ENCODE results near the gene CCNF. TPM values are rescaled to one million over a fixed set of nuclear protein-coding genes. Genes with fewer than 3 reads are reported as not detected.
A peak's percentile ranks its signal among the peaks of the same experiment; 100 is the strongest.

CCNF gene
- total RNA-seq, 2 experiments from 2014 or later, result 43.5 TPM

GRCh38 chr16:2472488-2472864 is 43.2 kb downstream of the CCNF start:
- peaks cover 27% of the 10 kb centered on the region for H3K4me1 Mint-ChIP-seq (ENCODE audit: low read depth)

GRCh38 chr16:2472885-2473445 is 43.7 kb downstream of the CCNF start:
- no peak for ATAC-seq
- CTCF ChIA-PET, result no interaction called here
- H3K36me3 Mint-ChIP-seq (ENCODE audit: low read depth), result no peaks in the 10 kb centered on the region
- POLR2A ChIA-PET, result interaction anchor here (1.5 to 2.2 kb wide), 2 partner anchors 12 to 318 kb away, joined by 3 to 17 read pairs; partner anchors contain the start of genes TEDC2 and TRAF7
- DNase-seq, result no peak
- H3K4me3 Mint-ChIP-seq, result peak overlapping the region; percentile 72
- H3K27me3 Mint-ChIP-seq, result peaks cover 28% of the 10 kb centered on the region
- intact Hi-C loops (cut with micrococcal nuclease), result no loop called here
- no peaks in the 10 kb centered on the region for H3K9me3 Mint-ChIP-seq
- no peak for TF ChIP-seq CTCF (IDR thresholded peaks at IDR 0.05)
- H3K27ac Mint-ChIP-seq, result peak overlapping the region; percentile 38
- peaks cover 31% of the 10 kb centered on the region for H3K4me1 Mint-ChIP-seq (ENCODE audit: low read depth)

More at GRCh38 chr16:2472488-2472864, 43.2 kb downstream of the CCNF start:
- ChIA-PET POLR2A (interaction anchor here (1.5 to 2.2 kb wide), 2 partner anchors 12 to 317 kb away, joined by 3 to 17 read pairs; partner anchors contain the start of genes TEDC2 and TRAF7), CTCF (no interaction called here)
- no peak overlapping the region for H3K27ac Mint-ChIP-seq
- TF ChIP-seq CTCF (IDR thresholded peaks at IDR 0.05), result no peak
- H3K4me3 Mint-ChIP-seq, result no peak overlapping the region
- no peaks in the 10 kb centered on the region for H3K9me3 Mint-ChIP-seq
- ATAC-seq (no peak), DNase-seq (no peak)
- H3K27me3 Mint-ChIP-seq, result peaks cover 28% of the 10 kb centered on the region
- H3K36me3 Mint-ChIP-seq (ENCODE audit: low read depth), result no peaks in the 10 kb centered on the region
- intact Hi-C loops (cut with micrococcal nuclease), result no loop called here

DNA sequence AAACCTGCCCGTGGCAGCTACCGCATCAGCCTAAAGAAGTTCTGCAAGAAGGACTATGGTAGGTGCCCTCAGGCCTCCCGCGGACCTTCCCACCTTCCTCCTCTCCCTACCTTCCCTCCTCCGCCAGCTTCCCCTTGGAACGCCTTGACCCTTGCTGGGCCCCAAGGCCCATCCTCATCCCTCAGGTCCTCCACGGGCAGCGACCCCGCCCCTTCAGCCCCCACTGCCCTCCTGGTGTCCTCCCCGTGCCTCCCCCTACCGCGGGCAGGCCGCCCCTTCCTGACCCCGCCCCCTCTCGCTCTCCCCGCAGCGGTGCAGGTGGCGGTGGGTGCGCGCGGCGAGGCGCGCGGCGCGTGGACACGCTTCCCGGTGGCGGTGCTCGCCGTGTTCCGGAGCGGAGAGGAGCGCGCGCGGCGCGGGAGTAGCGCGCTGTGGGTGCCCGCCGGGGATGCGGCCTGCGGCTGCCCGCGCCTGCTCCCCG is 44.2 kb downstream of the CCNF start:
- H3K4me3 Mint-ChIP-seq, result peak overlapping the region; percentile 72
- ATAC-seq, result no peak
- peaks cover 28% of the 10 kb centered on the region for H3K4me1 Mint-ChIP-seq (ENCODE audit: low read depth)
- H3K9me3 Mint-ChIP-seq, result no peaks in the 10 kb centered on the region
- intact Hi-C loops (cut with micrococcal nuclease), result no loop called here
- no peak for TF ChIP-seq CTCF (IDR thresholded peaks at IDR 0.05)
- peaks cover 25% of the 10 kb centered on the region for H3K27me3 Mint-ChIP-seq
- CTCF ChIA-PET, result interaction anchor here (1.7 kb wide), 1 partner anchor 14 kb away, joined by 5 read pairs; no protein-coding TSS in a partner anchor
- POLR2A ChIA-PET, result interaction anchor here (0.9 to 2.2 kb wide), 3 partner anchors 11 to 205 kb away, joined by 3 to 17 read pairs (median 3); partner anchors contain the start of gene TEDC2
- H3K27ac Mint-ChIP-seq, result peak overlapping the region; percentile 38
- no peaks in the 10 kb centered on the region for H3K36me3 Mint-ChIP-seq (ENCODE audit: low read depth)
- no peak for DNase-seq

GRCh38 chr16:2473999-2474876 is 45.0 kb downstream of the CCNF start:
- intact Hi-C loops (cut with micrococcal nuclease), result no loop called here
- peaks cover 25% of the 10 kb centered on the region for H3K4me1 Mint-ChIP-seq (ENCODE audit: low read depth)
- H3K27ac Mint-ChIP-seq, result peak overlapping the region; percentile 72
- ChIA-PET CTCF (interaction anchor here (1.0 to 1.7 kb wide), 2 partner anchors 14 kb away, joined by 3 to 5 read pairs; partner anchors contain the start of gene TEDC2), POLR2A (interaction anchor here (0.9 to 2.2 kb wide), 5 partner anchors 10 to 319 kb away, joined by 3 to 17 read pairs (median 3); partner anchors contain the start of gene TEDC2)
- peak; percentile 44 for ATAC-seq
- DNase-seq, result peak; percentile 62
- peak; percentile 34 for TF ChIP-seq CTCF (IDR thresholded peaks at IDR 0.05)
- peak overlapping the region; percentile 76 for H3K4me3 Mint-ChIP-seq
- no peaks in the 10 kb centered on the region for H3K36me3 Mint-ChIP-seq (ENCODE audit: low read depth)
- H3K9me3 Mint-ChIP-seq, result no peaks in the 10 kb centered on the region
- H3K27me3 Mint-ChIP-seq, result peaks cover 22% of the 10 kb centered on the region

All from activated CD8-positive, alpha-beta T cell treated with anti-CD3 and anti-CD28 coated beads for 36 hours (primary cell).